Lung (tissue), 12 donors: Measurements from ENCODE around the gene PARVA. TPM values are rescaled to one million over a fixed set of nuclear protein-coding genes. Genes with fewer than 3 reads are reported as not detected.

ENCODE experiments used
- ATAC-seq: fragments of 200-7000 bp; cut with Tn5 transposase; one replicate; pipeline ENCODE4 v1.9.1; 2020; ENCODE audit warnings: moderate number of reproducible peaks; ENCODE audit not compliant: insufficient read depth, low FRiP score
- DNase-seq, 3 donors: peaks; one replicate each; pipeline ENCODE4 v3.0.0-alpha.2; 2013 to 2017
- H3K27ac ChIP-seq, 2 donors: one replicate each; pipeline ENCODE4 v1.5.1; 2013; ENCODE audit warnings: mild to moderate bottlenecking in 2 of 2, moderate library complexity in 2 of 2, control low read depth in 1 of 2, inconsistent platforms in 1 of 2, low read depth in 1 of 2, low read length in 1 of 2
- H3K27me3 ChIP-seq, 3 donors: one replicate each; pipeline ENCODE4 v1.5.1; 2013; ENCODE audit warnings: low read length in 2 of 3; ENCODE audit not compliant: control insufficient read depth in 3 of 3, insufficient read depth in 3 of 3
- H3K36me3 ChIP-seq, 4 donors: one replicate each; pipeline ENCODE4 v1.5.1; 2013; ENCODE audit warnings: low read length in 4 of 4, mild to moderate bottlenecking in 1 of 4, moderate library complexity in 1 of 4; ENCODE audit not compliant: control insufficient read depth in 4 of 4, insufficient read depth in 4 of 4
- H3K4me1 ChIP-seq, 5 donors: one replicate each; pipeline ENCODE4 v1.5.1; 2013; ENCODE audit warnings: low read length in 5 of 5, mild to moderate bottlenecking in 2 of 5, moderate library complexity in 1 of 5; ENCODE audit not compliant: control insufficient read depth in 5 of 5, insufficient read depth in 5 of 5
- H3K4me3 ChIP-seq: one replicate; pipeline ENCODE4 v1.5.1; 2013; ENCODE audit warnings: mild to moderate bottlenecking, control low read depth, moderate library complexity
- H3K9ac ChIP-seq, 2 donors: one replicate each; pipeline ENCODE4 v1.5.1; 2013; ENCODE audit warnings: low read length in 2 of 2, control low read depth in 1 of 2; ENCODE audit not compliant: insufficient read depth in 1 of 2
- H3K9me3 ChIP-seq, 4 donors: one replicate each; pipeline ENCODE4 v1.5.1; 2013; ENCODE audit warnings: low read length in 3 of 4, mild to moderate bottlenecking in 1 of 4, moderate library complexity in 1 of 4; ENCODE audit not compliant: control insufficient read depth in 4 of 4, insufficient read depth in 3 of 4
- WGBS, 2 donors: extraction: QIAGEN DNeasy Blood & Tissue Kit; methylation state at CpG; one replicate each; pipeline ENCODE4 v1.1.7; 2013; 5-methylcytosine and 5-hydroxymethylcytosine counted together
- polyA plus RNA-seq, 2 donors: library from polyadenylated mRNA; stranded (reverse); fragments of 200-250 nt; gene quantifications; one replicate each; pipeline ENCODE4 v1.2.1, GENCODE V29; 2013
- total RNA-seq, 2 donors: library from RNA; depleted of rRNA in 1 of 2; stranded (reverse); fragments of >200 nt in 1 of 2; gene quantifications; one replicate each; pipeline ENCODE4 v1.2.1, GENCODE V29; 2014 to 2021
- TF ChIP-seq, protein P1 (sequence below): IDR thresholded peaks from 2 replicates; pipeline ENCODE4 v1.5.1; 2012; ENCODE audit warnings: mild to moderate bottlenecking; ENCODE audit errors: control extremely low read depth, extremely low read depth
- donor health status: control.
- donor health status: control.
- donor health status: Bipolar disorder and iron deficiency.
- donor health status: healthy.
- donor health status: DM: yes; HTN: yes; CAD: no.

The PARVA gene
- total and polyA plus RNA-seq, 4 donors: 19.9 to 71.6 (median 36.2) TPM

DNA sequence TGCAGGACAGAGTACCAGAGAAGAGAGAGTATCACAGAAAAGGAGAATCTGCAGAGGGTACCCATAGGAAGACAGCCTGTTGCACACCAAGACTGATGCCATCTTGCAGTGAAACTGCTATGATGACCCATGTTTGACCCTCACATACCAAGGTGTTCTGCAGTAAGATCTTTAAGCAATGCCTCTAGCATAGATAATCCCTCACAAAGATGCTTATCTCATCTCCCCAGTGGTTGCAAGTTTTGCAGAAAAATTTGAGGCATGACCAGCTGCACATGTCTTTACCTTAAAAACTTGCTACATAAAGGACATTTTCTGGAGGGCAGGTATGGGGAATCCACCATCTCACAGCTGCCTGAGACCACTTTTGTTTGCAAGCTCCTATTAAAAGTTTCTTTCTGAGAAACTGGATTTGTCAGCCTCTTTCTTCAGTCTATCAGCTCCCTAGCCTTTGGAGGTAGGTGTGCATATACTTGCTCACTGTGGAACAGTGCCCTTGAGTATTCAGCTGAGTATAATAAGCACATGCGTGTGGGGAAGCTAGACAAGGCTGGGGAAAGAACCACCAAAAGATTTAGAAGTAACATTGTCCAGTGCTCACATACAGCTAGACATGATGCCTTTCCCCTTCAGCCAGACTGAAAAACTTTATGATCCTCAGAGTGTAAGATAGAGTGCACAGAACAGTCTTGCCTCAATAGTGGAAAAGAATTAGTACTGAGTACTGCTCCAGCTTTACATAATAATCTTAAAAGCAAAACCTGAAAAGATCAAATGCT is 196.5 kb downstream of the PARVA start:
- Histone ChIP-seq H3K9me3 (no peaks in the 10 kb centered on the region), H3K27ac (no peak overlapping the region), H3K9ac (no peak overlapping the region), H3K4me1 (no peaks in the 10 kb centered on the region), H3K4me3 (no peak overlapping the region), H3K27me3 (no peaks in the 10 kb centered on the region), H3K36me3 (no peaks in the 10 kb centered on the region)
- no peak for DNase-seq
- 84 to 89% methylated on average over 1 of the region's 1 CpG for WGBS, 2 donors
- ATAC-seq: no peak
- TF ChIP-seq, protein P1, sequence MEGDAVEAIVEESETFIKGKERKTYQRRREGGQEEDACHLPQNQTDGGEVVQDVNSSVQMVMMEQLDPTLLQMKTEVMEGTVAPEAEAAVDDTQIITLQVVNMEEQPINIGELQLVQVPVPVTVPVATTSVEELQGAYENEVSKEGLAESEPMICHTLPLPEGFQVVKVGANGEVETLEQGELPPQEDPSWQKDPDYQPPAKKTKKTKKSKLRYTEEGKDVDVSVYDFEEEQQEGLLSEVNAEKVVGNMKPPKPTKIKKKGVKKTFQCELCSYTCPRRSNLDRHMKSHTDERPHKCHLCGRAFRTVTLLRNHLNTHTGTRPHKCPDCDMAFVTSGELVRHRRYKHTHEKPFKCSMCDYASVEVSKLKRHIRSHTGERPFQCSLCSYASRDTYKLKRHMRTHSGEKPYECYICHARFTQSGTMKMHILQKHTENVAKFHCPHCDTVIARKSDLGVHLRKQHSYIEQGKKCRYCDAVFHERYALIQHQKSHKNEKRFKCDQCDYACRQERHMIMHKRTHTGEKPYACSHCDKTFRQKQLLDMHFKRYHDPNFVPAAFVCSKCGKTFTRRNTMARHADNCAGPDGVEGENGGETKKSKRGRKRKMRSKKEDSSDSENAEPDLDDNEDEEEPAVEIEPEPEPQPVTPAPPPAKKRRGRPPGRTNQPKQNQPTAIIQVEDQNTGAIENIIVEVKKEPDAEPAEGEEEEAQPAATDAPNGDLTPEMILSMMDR: no peak

DNA sequence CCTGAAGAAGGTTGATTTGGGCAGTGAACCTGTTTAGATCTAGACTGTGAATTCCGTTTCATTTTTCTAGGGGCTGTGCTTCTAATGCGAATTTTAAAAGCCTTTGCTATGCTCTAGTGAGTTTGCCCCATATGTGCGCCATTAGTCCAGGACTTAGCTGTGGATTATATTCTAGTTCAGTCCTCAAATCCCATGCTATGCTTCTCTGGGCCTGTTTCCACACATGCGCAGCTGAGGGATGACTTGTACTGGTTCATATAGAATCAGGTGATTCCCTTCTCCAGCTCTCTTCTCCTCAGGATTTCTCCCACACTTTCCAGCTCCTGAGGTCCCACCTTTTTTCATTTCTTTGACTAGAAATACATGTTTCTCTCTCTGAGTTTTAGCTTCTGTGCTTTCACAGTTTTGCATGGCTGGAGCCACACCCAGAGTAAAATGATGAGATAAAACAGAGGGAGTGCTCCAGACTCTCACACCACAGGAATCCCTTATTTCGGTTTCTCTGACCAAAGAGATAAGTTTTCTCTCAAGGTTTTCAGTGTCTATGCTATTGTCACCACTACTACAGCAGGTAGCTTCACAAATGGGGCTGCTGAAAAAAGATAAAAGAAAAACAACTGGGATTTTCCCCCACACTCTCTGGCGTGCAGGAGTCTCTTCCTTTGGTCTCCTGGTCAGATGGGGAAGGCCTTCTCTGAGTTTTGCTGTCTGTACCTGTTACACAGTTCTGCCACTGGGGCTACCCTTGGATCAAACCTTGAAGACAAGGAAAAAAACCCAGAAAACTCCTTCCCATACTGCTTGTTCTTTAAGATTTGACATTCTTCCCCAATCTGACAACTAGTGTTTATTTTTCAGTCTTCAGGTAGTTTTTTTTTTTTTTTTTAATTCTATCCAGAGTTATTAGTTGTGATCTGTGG is 200.6 kb downstream of the PARVA start:
- DNase-seq: no peak
- Histone ChIP-seq H3K9me3 (no peaks in the 10 kb centered on the region), H3K9ac (no peak overlapping the region), H3K4me1 (peaks cover 0 to 6% (median 0%) of the 10 kb centered on the region in 5 donors), H3K36me3 (no peaks in the 10 kb centered on the region), H3K4me3 (no peak overlapping the region), H3K27ac (no peak overlapping the region), H3K27me3 (no peaks in the 10 kb centered on the region)
- WGBS, 2 donors: 83 to 93% methylated on average over 6 of the region's 6 CpGs
- TF ChIP-seq, protein P1: no peak
- ATAC-seq: no peak

DNA sequence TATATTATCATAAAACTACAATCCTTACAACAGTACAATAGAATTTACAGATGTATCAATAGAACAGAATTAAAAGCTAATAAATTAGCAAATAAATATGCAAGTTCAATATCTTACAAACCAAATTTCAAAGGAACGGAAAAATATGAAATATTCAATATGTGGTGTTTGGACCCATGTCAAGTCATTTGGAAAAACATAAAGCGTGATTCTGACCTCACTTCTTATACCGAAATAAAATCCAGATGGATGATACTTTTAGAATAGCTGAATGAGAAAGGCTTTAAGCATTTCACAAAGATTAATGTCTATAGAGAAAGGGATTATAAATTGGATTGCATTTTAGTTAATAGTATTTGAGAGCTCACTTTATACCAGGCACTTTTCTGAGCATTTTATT is 204.0 kb downstream of the PARVA start:
- ATAC-seq (no peak), DNase-seq (no peak)
- TF ChIP-seq, protein P1: no peak
- Histone ChIP-seq H3K4me1 (peaks cover 0 to 10% (median 6%) of the 10 kb centered on the region in 5 donors), H3K4me3 (no peak overlapping the region), H3K36me3 (no peaks in the 10 kb centered on the region), H3K27me3 (no peaks in the 10 kb centered on the region), H3K9ac (no peak overlapping the region), H3K9me3 (no peaks in the 10 kb centered on the region), H3K27ac (no peak overlapping the region)
- 74 to 88% methylated on average over 3 of the region's 3 CpGs for WGBS, 2 donors
